HUES6 (cell line): ENCODE results near the gene MPND.
"Not testable (repeated sequence)": the region's sequence is repeated elsewhere in the genome, so short reads cannot be mapped to it uniquely, and the experiment has no call there.

Experiments used
- H3K27ac ChIP-seq: 2 replicates; pipeline ENCODE4 v1.7.0; 2013; ENCODE audit warnings: low read depth, mild to moderate bottlenecking, low read length, inconsistent platforms
- H3K27me3 ChIP-seq: 2 replicates; pipeline ENCODE4 v1.6.1; 2013; ENCODE audit warnings: low read length; ENCODE audit not compliant: control insufficient read depth, insufficient read depth
- H3K36me3 ChIP-seq: 2 replicates; pipeline ENCODE4 v1.6.1; 2013; ENCODE audit warnings: low read length; ENCODE audit not compliant: control insufficient read depth, insufficient read depth
- H3K4me1 ChIP-seq: 2 replicates; pipeline ENCODE4 v1.6.1; 2013; ENCODE audit warnings: low read length; ENCODE audit not compliant: control insufficient read depth, insufficient read depth
- H3K4me3 ChIP-seq: 2 replicates; pipeline ENCODE4 v1.5.1; 2013; ENCODE audit warnings: low read depth, low read length
- H3K9ac ChIP-seq: one replicate; pipeline ENCODE4 v1.6.1; 2013; ENCODE audit warnings: mild to moderate bottlenecking, low read length
- H3K9me3 ChIP-seq: 2 replicates; pipeline ENCODE4 v1.6.1; 2013; ENCODE audit warnings: low read depth, low read length; ENCODE audit not compliant: control insufficient read depth, insufficient read depth

MPND gene

DNA sequence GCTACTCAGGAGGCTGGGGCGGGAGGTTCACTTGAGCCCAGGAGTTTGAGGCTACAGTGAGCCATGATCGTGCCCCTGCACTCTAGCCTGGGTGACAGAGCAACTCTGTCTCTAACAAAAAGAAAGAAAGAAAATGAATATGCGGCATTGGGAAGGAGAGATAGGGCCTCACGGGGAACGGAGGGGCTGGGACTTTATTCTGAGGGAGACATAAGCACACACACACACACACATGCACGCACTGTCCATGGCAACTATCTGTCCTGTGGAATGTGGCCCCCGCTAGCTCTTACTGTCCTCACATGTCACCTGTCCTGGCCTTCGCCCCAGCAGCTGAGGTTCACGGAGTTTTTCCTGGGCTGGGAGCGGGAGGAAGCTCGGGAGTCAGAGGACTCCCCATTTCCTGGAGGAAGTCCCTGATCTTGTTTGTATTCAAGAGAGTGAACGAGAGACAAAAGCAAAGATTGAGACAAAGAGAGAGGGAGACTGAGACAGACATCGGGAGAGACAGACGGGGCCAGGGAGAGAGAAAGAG is 5.4 kb upstream of the MPND start:
- H3K36me3 ChIP-seq: peaks cover 13% of the 10 kb centered on the region
- H3K27ac ChIP-seq: no peak overlapping the region
- peak overlapping the region; percentile 51 for H3K4me3 ChIP-seq
- peaks cover 9% of the 10 kb centered on the region for H3K4me1 ChIP-seq
- H3K27me3 ChIP-seq: no peaks in the 10 kb centered on the region
- no peaks in the 10 kb centered on the region for H3K9me3 ChIP-seq
- peak overlapping the region; percentile 6 for H3K9ac ChIP-seq

GRCh38 chr19:4338441-4339355 is 4.7 kb upstream of the MPND start, which contains the start of gene STAP2:
TSS of gene STAP2 (minus strand) at chr19:4338827. CDS start at chr19:4338753, 74 bp downstream.
- H3K9ac ChIP-seq: peak within 1 kb of the TSS; percentile 6
- peak within 1 kb of the TSS; percentile 51 for H3K4me3 ChIP-seq
- H3K9me3 ChIP-seq: no peaks in the 10 kb centered on the region
- H3K27ac ChIP-seq: no peak within 1 kb of the TSS
- H3K36me3 ChIP-seq: peaks cover 13% of the 10 kb centered on the region
- H3K27me3 ChIP-seq: no peaks in the 10 kb centered on the region
- H3K4me1 ChIP-seq: peaks cover 9% of the 10 kb centered on the region

- Histone ChIP-seq H3K9me3 (no peaks in the 10 kb centered on the region), H3K36me3 (peaks cover 10% of the 10 kb centered on the region), H3K4me3 (peak overlapping the region; percentile 78), H3K9ac (peak overlapping the region; percentile 84), H3K27me3 (no peaks in the 10 kb centered on the region), H3K4me1 (peaks cover 13% of the 10 kb centered on the region), H3K27ac (peak overlapping the region; percentile 86)
Observed at GRCh38 chr19:4342314-4342614, 1.1 kb upstream of the MPND start.

DNA sequence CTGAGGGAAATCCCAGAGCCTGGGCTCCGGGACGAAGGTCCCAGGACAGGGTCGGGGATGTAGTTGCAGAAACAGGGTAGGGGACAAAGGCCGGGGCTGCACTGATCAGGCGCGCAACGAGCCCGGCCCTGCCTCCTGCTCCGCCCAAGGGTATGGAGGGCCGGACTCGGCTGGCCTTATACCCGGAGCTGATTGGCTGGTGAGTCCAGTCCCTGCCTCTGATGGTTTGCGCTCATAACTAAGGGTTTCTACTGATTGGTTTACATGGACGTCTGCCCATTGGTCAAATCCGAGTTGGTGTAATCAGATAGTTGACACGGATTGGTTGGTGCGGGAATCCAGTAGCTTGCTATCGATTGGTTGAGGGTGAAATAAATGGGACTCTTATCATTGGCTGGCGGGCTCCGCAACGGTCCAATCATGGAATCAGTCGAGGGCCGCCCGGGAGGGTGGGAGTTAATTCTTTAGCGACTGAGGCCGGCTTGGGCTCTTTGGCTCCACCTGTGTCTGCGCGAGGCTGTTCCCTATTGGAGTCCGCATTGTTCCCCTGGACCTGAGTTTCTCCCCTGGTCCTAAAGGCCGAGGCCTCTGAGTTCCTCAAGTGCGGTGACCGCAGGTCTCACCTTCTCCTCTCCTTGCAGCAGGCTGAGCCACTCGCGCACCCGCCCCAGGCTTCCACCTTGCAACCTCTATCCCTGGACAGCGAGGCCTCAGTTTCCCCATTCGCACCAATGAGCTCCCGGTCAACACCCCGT is 570 bp upstream of the MPND start:
- Histone ChIP-seq H3K4me1 (peaks cover 12% of the 10 kb centered on the region), H3K9me3 (no peaks in the 10 kb centered on the region), H3K36me3 (peaks cover 14% of the 10 kb centered on the region), H3K27ac (peak overlapping the region; percentile 86), H3K9ac (peak overlapping the region; percentile 84), H3K27me3 (no peaks in the 10 kb centered on the region), H3K4me3 (peak overlapping the region; percentile 85)

GRCh38 chr19:4345342-4346019 is 2.1 kb downstream of the MPND start:
- H3K27me3 ChIP-seq: no peaks in the 10 kb centered on the region
- H3K27ac ChIP-seq: no peak overlapping the region
- H3K4me1 ChIP-seq: peaks cover 4% of the 10 kb centered on the region; the same call in 1 of the 2 replicates
- no peaks in the 10 kb centered on the region for H3K9me3 ChIP-seq
- peaks cover 22% of the 10 kb centered on the region for H3K36me3 ChIP-seq
- no peak overlapping the region for H3K4me3 ChIP-seq
- H3K9ac ChIP-seq: no peak overlapping the region

- no peak overlapping the region for H3K9ac ChIP-seq
- H3K9me3 ChIP-seq: no peaks in the 10 kb centered on the region
- peaks cover 4% of the 10 kb centered on the region; the same call in 1 of the 2 replicates for H3K4me1 ChIP-seq
- peaks cover 26% of the 10 kb centered on the region for H3K36me3 ChIP-seq
- H3K27me3 ChIP-seq: no peaks in the 10 kb centered on the region
- H3K27ac ChIP-seq: no peak overlapping the region
- H3K4me3 ChIP-seq: no peak overlapping the region
Observed at GRCh38 chr19:4346020-4346383, 2.6 kb downstream of the MPND start.

DNA sequence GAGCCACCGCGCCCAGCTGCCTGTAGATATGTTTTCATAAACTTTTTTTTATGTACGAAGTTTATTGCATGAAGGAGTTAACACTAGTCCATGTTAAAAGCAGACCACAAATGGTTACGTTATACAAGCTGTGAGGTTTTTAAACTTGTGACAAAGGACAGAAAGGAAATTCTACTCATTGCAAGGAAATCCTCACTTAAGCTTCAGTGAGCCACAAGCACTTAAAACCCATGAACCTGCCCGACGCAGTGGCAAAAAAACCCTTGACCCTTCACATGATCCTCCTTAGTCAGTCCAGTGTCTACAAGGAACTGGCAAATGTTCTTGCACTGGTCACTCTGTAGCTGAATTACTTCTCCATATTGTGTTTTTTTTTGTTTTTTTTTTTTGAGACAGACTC is 4.2 kb downstream of the MPND start:
- H3K9ac ChIP-seq: no peak overlapping the region
- H3K9me3 ChIP-seq: no peaks in the 10 kb centered on the region
- H3K36me3 ChIP-seq: peaks cover 26% of the 10 kb centered on the region
- no peak overlapping the region for H3K27ac ChIP-seq
- no peaks in the 10 kb centered on the region for H3K27me3 ChIP-seq
- H3K4me1 ChIP-seq: 0 out of 2 replicates have a peak, but pooled peaks cover 4% of the 10 kb centered on the region
- H3K4me3 ChIP-seq: no peak overlapping the region

DNA sequence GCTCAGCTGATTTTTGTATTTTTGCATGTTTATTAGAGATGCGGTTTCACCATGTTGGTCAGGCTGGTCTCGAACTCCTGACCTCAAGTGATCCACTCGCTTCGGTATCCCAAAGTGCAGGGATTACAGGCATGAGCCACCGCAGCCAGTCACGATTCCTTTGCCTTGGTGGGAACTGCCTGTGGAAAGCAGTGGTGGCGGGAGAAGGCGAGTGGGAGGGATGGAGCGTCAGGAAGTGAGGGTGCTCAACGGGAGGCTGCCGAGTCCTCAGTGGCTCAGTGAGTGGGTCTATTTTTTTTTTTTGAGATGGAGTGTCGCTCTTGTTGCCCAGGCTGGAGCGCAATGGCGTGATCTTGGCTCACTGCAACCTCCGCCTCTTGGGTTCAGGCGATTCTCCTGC is 5.9 kb downstream of the MPND start:
- H3K27ac ChIP-seq, H3K4me3 ChIP-seq, H3K27me3 ChIP-seq, H3K4me1 ChIP-seq, H3K9ac ChIP-seq, H3K9me3 ChIP-seq: not testable (repeated sequence)
- H3K36me3 ChIP-seq: peaks cover 31% of the 10 kb centered on the region

- H3K9ac ChIP-seq: no peak overlapping the region
- no peaks in the 10 kb centered on the region for H3K27me3 ChIP-seq
- no peaks in the 10 kb centered on the region for H3K4me1 ChIP-seq
- H3K4me3 ChIP-seq: no peak overlapping the region
- peaks cover 37% of the 10 kb centered on the region for H3K36me3 ChIP-seq
- no peaks in the 10 kb centered on the region for H3K9me3 ChIP-seq
- no peak overlapping the region for H3K27ac ChIP-seq
Observed at GRCh38 chr19:4350111-4350510, 6.7 kb downstream of the MPND start.

GRCh38 chr19:4350726-4351125 is 7.4 kb downstream of the MPND start:
- Histone ChIP-seq H3K27me3 (no peaks in the 10 kb centered on the region), H3K9ac (no peak overlapping the region), H3K9me3 (no peaks in the 10 kb centered on the region), H3K4me1 (no peaks in the 10 kb centered on the region), H3K27ac (no peak overlapping the region), H3K4me3 (no peak overlapping the region), H3K36me3 (peaks cover 32% of the 10 kb centered on the region)
